ENCODE data around the gene VAV1.

- no peak for TF ChIP-seq POLR2A (IDR thresholded peaks at IDR 0.05)
- TF ChIP-seq, protein P1, sequence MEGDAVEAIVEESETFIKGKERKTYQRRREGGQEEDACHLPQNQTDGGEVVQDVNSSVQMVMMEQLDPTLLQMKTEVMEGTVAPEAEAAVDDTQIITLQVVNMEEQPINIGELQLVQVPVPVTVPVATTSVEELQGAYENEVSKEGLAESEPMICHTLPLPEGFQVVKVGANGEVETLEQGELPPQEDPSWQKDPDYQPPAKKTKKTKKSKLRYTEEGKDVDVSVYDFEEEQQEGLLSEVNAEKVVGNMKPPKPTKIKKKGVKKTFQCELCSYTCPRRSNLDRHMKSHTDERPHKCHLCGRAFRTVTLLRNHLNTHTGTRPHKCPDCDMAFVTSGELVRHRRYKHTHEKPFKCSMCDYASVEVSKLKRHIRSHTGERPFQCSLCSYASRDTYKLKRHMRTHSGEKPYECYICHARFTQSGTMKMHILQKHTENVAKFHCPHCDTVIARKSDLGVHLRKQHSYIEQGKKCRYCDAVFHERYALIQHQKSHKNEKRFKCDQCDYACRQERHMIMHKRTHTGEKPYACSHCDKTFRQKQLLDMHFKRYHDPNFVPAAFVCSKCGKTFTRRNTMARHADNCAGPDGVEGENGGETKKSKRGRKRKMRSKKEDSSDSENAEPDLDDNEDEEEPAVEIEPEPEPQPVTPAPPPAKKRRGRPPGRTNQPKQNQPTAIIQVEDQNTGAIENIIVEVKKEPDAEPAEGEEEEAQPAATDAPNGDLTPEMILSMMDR (IDR thresholded peaks at IDR 0.05), result no peak
These were observed 95.8 kb downstream of the VAV1 start for GRCh38 chr19:6868351-6868750.
